NCI-H2107 (cell line): ENCODE data around the gene SLC22A6.

Source experiments
- DNase-seq: peaks from one replicate; lab custom pipeline; 2025; lab: John Stamatoyannopoulos, UW

The SLC22A6 gene

GRCh38 chr11:62984451-62984991, at the start of gene SLC22A6:
Gene SLC22A6 (minus strand): TSS chr11:62984967. CDS start chr11:62984690, 277 bp downstream.
- DNase-seq: no peak

- no peak for DNase-seq
These were observed 47.7 kb upstream of the SLC22A6 start for GRCh38 chr11:63032457-63032856.

GRCh38 chr11:63023841-63024648, 39.3 kb upstream of the SLC22A6 start:
- DNase-seq: peak; percentile 68

- no peak for DNase-seq
These were observed 38.6 kb upstream of the SLC22A6 start for GRCh38 chr11:63023222-63023814.

- no peak for DNase-seq
These were observed 37.7 kb upstream of the SLC22A6 start for GRCh38 chr11:63022441-63022840.

GRCh38 chr11:63020671-63021291, 36.0 kb upstream of the SLC22A6 start:
- DNase-seq: no peak

GRCh38 chr11:63019506-63019905, 34.7 kb upstream of the SLC22A6 start:
- DNase-seq: no peak

- no peak for DNase-seq
These were observed 32.7 kb upstream of the SLC22A6 start for GRCh38 chr11:63017306-63017974.

GRCh38 chr11:63015521-63016215, 30.9 kb upstream of the SLC22A6 start, which contains the start of gene SLC22A8:
Gene SLC22A8 (minus strand): TSS chr11:63015841. CDS start chr11:63014958, 883 bp downstream.
- DNase-seq: no peak

GRCh38 chr11:63014408-63015055, 29.8 kb upstream of the SLC22A6 start:
- no peak for DNase-seq

GRCh38 chr11:63012839-63013238, 28.1 kb upstream of the SLC22A6 start:
- DNase-seq: no peak

GRCh38 chr11:63012430-63012829, 27.7 kb upstream of the SLC22A6 start:
- DNase-seq: no peak

GRCh38 chr11:63010934-63011439, 26.2 kb upstream of the SLC22A6 start:
- DNase-seq: no peak

- no peak for DNase-seq
These were observed 23.2 kb upstream of the SLC22A6 start for GRCh38 chr11:63007920-63008319.

GRCh38 chr11:63001456-63001855, 16.7 kb upstream of the SLC22A6 start:
- DNase-seq: no peak

- no peak for DNase-seq
These were observed 14.9 kb upstream of the SLC22A6 start for GRCh38 chr11:62999649-63000048.

- no peak for DNase-seq
These were observed 14.4 kb upstream of the SLC22A6 start for GRCh38 chr11:62999156-62999555.

- DNase-seq: no peak
These were observed 11.5 kb upstream of the SLC22A6 start for GRCh38 chr11:62996271-62996670.

GRCh38 chr11:62994775-62995174, 10.0 kb upstream of the SLC22A6 start:
- no peak for DNase-seq

- DNase-seq: no peak
These were observed 3.5 kb upstream of the SLC22A6 start for GRCh38 chr11:62988276-62988675.
